Left hindlimb (tissue), 1 donor: ENCODE measurements around the gene MFAP5.
A peak's percentile ranks its signal among the peaks of the same experiment; 100 is the strongest.
"Not testable (repeated sequence)": the region's sequence is repeated elsewhere in the genome, so short reads cannot be mapped to it uniquely, and the experiment has no call there.

Experiments used
- DNase-seq: peaks from one replicate; pipeline ENCODE4 v3.0.0-alpha.2; 2018

Gene MFAP5

GRCh38 chr12:8672381-8672780 lies 9.8 kb upstream of the MFAP5 start:
- DNase-seq: no peak

- DNase-seq: no peak
Measured at GRCh38 chr12:8668441-8668840, 5.8 kb upstream of the MFAP5 start.

GRCh38 chr12:8667270-8667669 lies 4.6 kb upstream of the MFAP5 start:
- no peak for DNase-seq

- DNase-seq: no peak
Measured at GRCh38 chr12:8665759-8666158, 3.1 kb upstream of the MFAP5 start.

GRCh38 chr12:8664228-8664913 lies 1.7 kb upstream of the MFAP5 start:
- peak; percentile 84 for DNase-seq

- DNase-seq: no peak
Measured at GRCh38 chr12:8661751-8662150, 875 bp downstream of the MFAP5 start.

GRCh38 chr12:8661016-8661415 lies 1.6 kb downstream of the MFAP5 start:
- DNase-seq: no peak

- no peak for DNase-seq
Measured at GRCh38 chr12:8658346-8658745, 4.3 kb downstream of the MFAP5 start.

- DNase-seq: no peak
Measured at GRCh38 chr12:8655421-8655820, 7.2 kb downstream of the MFAP5 start.

GRCh38 chr12:8648576-8649205 lies 13.9 kb downstream of the MFAP5 start:
- DNase-seq: no peak

- DNase-seq: no peak
Measured at GRCh38 chr12:8647968-8648367, 14.7 kb downstream of the MFAP5 start.

GRCh38 chr12:8644345-8645248 lies 18.0 kb downstream of the MFAP5 start:
- no peak for DNase-seq

- DNase-seq: no peak
Measured at GRCh38 chr12:8642775-8643174, 19.9 kb downstream of the MFAP5 start.

- DNase-seq: no peak
Measured at GRCh38 chr12:8639936-8640335, 22.7 kb downstream of the MFAP5 start.

GRCh38 chr12:8638951-8639350 lies 23.7 kb downstream of the MFAP5 start:
- DNase-seq: no peak

- DNase-seq: no peak
Measured at GRCh38 chr12:8637666-8638065, 25.0 kb downstream of the MFAP5 start.

GRCh38 chr12:8637244-8637643 lies 25.4 kb downstream of the MFAP5 start:
- no peak for DNase-seq

GRCh38 chr12:8636581-8636980 lies 26.0 kb downstream of the MFAP5 start:
- DNase-seq: no peak

- DNase-seq: not testable (repeated sequence)
Measured at GRCh38 chr12:8636007-8636346, 26.6 kb downstream of the MFAP5 start.

GRCh38 chr12:8635342-8636006 lies 27.2 kb downstream of the MFAP5 start:
- not testable (repeated sequence) for DNase-seq

- no peak for DNase-seq
Measured at GRCh38 chr12:8630131-8630530, 32.5 kb downstream of the MFAP5 start.

- no peak for DNase-seq
Measured at GRCh38 chr12:8629486-8630033, 33.1 kb downstream of the MFAP5 start.

GRCh38 chr12:8628731-8629130 lies 33.9 kb downstream of the MFAP5 start:
- no peak for DNase-seq
